Stomach (tissue), 4 donors: ENCODE results near the gene SPATA18.

ENCODE experiments used
- EP300 ChIP-seq: sonication (generic); formaldehyde crosslinking; IDR thresholded peaks from one replicate; pipeline ENCODE4 v1.6.1; 2017; ENCODE audit warnings: antibody characterized with exemption
- POLR2A ChIP-seq, 4 donors: fragments of 450-650 bp; IDR thresholded peaks; one replicate each; pipeline ENCODE4 v1.6.1; 2016; ENCODE audit warnings: antibody characterized with exemption in 4 of 4, control low read depth in 2 of 4, mild to moderate bottlenecking in 1 of 4, moderate library complexity in 1 of 4
- TF ChIP-seq, protein P1 (sequence below), 7 experiments: fragments of 450-650 bp in 4 of 7; fragments of 200-600 bp in 3 of 7; sonication (generic) in 3 of 7; IDR thresholded peaks; one replicate each; pipeline ENCODE4 v1.5.1; 2016 to 2019; ENCODE audit warnings: antibody characterized with exemption in 7 of 7, control low read depth in 2 of 7, mild to moderate bottlenecking in 1 of 7

DNA sequence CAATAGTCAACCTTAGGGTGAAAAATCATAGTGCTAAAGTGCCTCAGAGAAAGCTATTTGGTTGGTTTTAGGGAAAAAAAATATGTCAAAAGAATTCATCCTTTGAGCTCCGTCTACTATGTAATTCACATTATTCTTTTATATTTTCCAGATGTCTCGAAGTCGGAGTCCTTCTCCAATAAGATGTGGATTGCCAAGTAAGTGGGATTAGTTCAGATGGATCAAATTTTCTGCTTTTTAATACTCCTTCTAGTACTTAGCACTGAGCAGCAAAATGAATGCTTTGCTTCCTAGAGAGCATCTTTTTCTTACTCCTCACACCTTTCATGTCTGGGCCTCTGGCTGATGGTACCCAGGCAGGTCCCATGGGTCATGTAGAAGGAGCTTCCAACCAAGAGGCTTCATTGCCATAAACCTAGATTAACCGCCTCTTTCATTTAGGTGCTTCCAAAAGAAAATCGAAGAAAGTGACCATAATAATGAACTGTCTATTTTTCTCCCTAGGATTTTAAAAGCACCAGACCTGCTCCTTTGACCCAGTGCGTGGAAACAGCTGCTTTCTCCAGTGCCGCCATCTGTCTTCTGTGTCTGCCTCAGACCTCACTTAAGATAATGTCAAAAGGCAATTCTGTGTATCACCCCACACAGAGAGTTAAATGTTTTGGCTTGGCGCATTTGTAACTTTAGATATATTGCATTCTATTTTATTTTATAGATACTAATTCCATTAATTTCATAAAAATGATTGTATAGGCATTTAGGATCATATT is 43.5 kb downstream of the SPATA18 start:
- TF ChIP-seq, protein P1, sequence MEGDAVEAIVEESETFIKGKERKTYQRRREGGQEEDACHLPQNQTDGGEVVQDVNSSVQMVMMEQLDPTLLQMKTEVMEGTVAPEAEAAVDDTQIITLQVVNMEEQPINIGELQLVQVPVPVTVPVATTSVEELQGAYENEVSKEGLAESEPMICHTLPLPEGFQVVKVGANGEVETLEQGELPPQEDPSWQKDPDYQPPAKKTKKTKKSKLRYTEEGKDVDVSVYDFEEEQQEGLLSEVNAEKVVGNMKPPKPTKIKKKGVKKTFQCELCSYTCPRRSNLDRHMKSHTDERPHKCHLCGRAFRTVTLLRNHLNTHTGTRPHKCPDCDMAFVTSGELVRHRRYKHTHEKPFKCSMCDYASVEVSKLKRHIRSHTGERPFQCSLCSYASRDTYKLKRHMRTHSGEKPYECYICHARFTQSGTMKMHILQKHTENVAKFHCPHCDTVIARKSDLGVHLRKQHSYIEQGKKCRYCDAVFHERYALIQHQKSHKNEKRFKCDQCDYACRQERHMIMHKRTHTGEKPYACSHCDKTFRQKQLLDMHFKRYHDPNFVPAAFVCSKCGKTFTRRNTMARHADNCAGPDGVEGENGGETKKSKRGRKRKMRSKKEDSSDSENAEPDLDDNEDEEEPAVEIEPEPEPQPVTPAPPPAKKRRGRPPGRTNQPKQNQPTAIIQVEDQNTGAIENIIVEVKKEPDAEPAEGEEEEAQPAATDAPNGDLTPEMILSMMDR (IDR thresholded peaks at IDR 0.05) = no peak
- TF ChIP-seq POLR2A (IDR thresholded peaks at IDR 0.05) (no peak), EP300 (no peak)
